PFSK-1 (cell line): ENCODE measurements around the gene BANP.

ENCODE experiments used
- POLR2AphosphoS5 ChIP-seq: IDR thresholded peaks from 2 replicates; pipeline ENCODE4 v1.6.1; 2012; ENCODE audit warnings: low read depth, mild to moderate bottlenecking, control low read depth, low read length, moderate library complexity
- SIN3A ChIP-seq: IDR thresholded peaks from 2 replicates; pipeline ENCODE4 v1.6.1; 2012; ENCODE audit warnings: mild to moderate bottlenecking, low read length, moderate library complexity, borderline replicate concordance; ENCODE audit not compliant: insufficient read depth
- TAF1 ChIP-seq: IDR thresholded peaks from 2 replicates; pipeline ENCODE4 v1.6.1; 2012; ENCODE audit warnings: low read length, control low read depth, borderline replicate concordance; ENCODE audit not compliant: insufficient read depth
- TF ChIP-seq, protein P1 (sequence below), 2 experiments: IDR thresholded peaks; 2 replicates each; pipeline versions ENCODE4 v1.6.1 to v1.8.0; 2011 to 2012; ENCODE audit warnings: low read depth in 2 of 2, low read length in 2 of 2, control low read depth in 1 of 2, inconsistent platforms in 1 of 2, mild to moderate bottlenecking in 1 of 2, moderate library complexity in 1 of 2; ENCODE audit not compliant: insufficient read depth in 1 of 2

DNA sequence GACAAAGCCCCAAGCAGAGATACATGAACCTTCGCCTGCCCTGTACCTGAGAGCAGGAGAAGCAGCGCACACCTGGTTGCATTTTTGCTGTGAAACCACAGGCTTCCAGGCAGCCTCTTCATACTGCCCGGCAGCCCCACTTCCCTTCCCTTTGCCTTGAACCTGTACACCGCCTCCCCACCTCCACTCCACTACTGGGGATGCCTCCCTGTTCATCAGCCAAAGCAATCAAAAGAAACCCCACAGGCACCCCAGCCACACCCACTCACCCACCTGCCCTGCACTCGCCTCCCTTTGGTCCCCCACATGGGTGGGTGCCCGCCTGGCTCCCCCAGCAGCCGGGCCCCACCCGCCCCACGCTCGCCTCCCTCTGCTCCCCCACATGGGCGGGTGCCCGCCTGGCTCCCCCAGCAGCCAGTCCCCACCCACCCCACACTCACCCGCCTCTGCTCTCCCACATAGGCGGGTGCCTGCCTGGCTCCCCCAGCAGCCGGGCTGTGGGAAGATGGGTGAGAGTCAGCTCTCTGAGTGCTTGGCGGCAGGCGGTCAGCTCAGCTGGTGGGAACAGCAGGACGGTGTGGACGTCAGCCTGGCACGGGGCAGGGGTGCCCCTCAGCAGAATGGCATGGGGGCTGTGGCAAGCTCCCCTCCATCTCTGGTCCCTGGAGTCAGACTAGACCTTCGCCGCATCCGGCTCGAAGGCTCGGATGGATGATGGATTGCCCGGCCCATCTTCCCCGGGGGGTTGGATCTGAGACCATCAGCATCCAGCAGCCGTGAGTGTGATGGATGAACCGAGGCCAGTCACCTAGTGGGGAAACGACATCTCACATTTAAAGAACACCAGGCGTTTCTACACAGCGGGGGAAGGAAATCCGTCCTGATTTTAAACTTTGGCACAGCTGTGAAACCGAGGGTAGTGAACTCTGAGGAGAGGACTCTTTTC is 135.6 kb downstream of the BANP start:
- TF ChIP-seq POLR2AphosphoS5 (no peak), TAF1 (no peak), SIN3A (no peak)
- TF ChIP-seq, protein P1, sequence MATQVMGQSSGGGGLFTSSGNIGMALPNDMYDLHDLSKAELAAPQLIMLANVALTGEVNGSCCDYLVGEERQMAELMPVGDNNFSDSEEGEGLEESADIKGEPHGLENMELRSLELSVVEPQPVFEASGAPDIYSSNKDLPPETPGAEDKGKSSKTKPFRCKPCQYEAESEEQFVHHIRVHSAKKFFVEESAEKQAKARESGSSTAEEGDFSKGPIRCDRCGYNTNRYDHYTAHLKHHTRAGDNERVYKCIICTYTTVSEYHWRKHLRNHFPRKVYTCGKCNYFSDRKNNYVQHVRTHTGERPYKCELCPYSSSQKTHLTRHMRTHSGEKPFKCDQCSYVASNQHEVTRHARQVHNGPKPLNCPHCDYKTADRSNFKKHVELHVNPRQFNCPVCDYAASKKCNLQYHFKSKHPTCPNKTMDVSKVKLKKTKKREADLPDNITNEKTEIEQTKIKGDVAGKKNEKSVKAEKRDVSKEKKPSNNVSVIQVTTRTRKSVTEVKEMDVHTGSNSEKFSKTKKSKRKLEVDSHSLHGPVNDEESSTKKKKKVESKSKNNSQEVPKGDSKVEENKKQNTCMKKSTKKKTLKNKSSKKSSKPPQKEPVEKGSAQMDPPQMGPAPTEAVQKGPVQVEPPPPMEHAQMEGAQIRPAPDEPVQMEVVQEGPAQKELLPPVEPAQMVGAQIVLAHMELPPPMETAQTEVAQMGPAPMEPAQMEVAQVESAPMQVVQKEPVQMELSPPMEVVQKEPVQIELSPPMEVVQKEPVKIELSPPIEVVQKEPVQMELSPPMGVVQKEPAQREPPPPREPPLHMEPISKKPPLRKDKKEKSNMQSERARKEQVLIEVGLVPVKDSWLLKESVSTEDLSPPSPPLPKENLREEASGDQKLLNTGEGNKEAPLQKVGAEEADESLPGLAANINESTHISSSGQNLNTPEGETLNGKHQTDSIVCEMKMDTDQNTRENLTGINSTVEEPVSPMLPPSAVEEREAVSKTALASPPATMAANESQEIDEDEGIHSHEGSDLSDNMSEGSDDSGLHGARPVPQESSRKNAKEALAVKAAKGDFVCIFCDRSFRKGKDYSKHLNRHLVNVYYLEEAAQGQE (IDR thresholded peaks at IDR 0.05; ENCODE audit: insufficient read depth in 1 of 2, low read depth in 2 of 2, low read length in 2 of 2) = no peak
